ENCODE measurements around the gene TUBB2B. TPM values are rescaled to one million over a fixed set of nuclear protein-coding genes. Genes with fewer than 3 reads are reported as not detected.

TUBB2B gene
- total RNA-seq = 1 to 10 TPM; 2.4 to 7.4 (median 4.5) TPM

GRCh38 chr6:3227363-3228045, at the start of gene TUBB2B:
Gene TUBB2B (minus strand): TSS chr6:3227653. CDS start chr6:3227543, 110 bp downstream.
- Histone ChIP-seq H3K27ac (no peak within 1 kb of the TSS), H3K9me3 (no peaks in the 10 kb centered on the region), H3K4me1 (peaks cover 11 to 51% (median 44%) of the 10 kb centered on the region in 4 donors), H3K4me3 (peak within 1 kb of the TSS; percentile 11 to 45 (median 39)), H3K27me3 (peaks cover 10 to 37% of the 10 kb centered on the region in 2 donors), H3K36me3 (no peaks in the 10 kb centered on the region)
- no peak for DNase-seq
- no peak for TF ChIP-seq CTCF (IDR thresholded peaks at IDR 0.05)
- no peak for TF ChIP-seq POLR2A (IDR thresholded peaks at IDR 0.05)

- Histone ChIP-seq H3K9me3 (no peaks in the 10 kb centered on the region), H3K27me3 (no peaks in the 10 kb centered on the region), H3K36me3 (peaks cover 0 to 51% (median 0%) of the 10 kb centered on the region in 3 donors), H3K4me3 (no peak overlapping the region), H3K4me1 (no peaks in the 10 kb centered on the region), H3K27ac (no peak overlapping the region)
- TF ChIP-seq CTCF (IDR thresholded peaks at IDR 0.05) (no peak), POLR2A (IDR thresholded peaks at IDR 0.05) (no peak)
- peak in 1 of 3 donors; percentile 26 for DNase-seq
These were observed 49.8 kb upstream of the TUBB2B start for GRCh38 chr6:3277251-3277650.

GRCh38 chr6:3276174-3277167, 49.0 kb upstream of the TUBB2B start:
- Histone ChIP-seq H3K27me3 (no peaks in the 10 kb centered on the region), H3K4me3 (no peak overlapping the region), H3K4me1 (peaks cover 0 to 4% (median 0%) of the 10 kb centered on the region in 4 donors), H3K36me3 (peaks cover 0 to 55% (median 0%) of the 10 kb centered on the region in 3 donors), H3K9me3 (no peaks in the 10 kb centered on the region), H3K27ac (no peak overlapping the region)
- TF ChIP-seq CTCF (IDR thresholded peaks at IDR 0.05) (no peak), POLR2A (IDR thresholded peaks at IDR 0.05) (no peak)
- no peak for DNase-seq

GRCh38 chr6:3273707-3274521, 46.5 kb upstream of the TUBB2B start:
- H3K27ac ChIP-seq = no peak overlapping the region
- H3K4me1 ChIP-seq = peaks cover 0 to 13% (median 0%) of the 10 kb centered on the region in 4 donors
- H3K36me3 ChIP-seq = peaks cover 0 to 66% (median 0%) of the 10 kb centered on the region in 3 donors
- no peak for TF ChIP-seq CTCF (IDR thresholded peaks at IDR 0.05)
- H3K27me3 ChIP-seq = no peaks in the 10 kb centered on the region
- no peaks in the 10 kb centered on the region for H3K9me3 ChIP-seq
- no peak overlapping the region for H3K4me3 ChIP-seq
- no peak for DNase-seq

- peaks cover 0 to 63% (median 0%) of the 10 kb centered on the region in 3 donors for H3K36me3 ChIP-seq
- DNase-seq = no peak
These were observed 45.6 kb upstream of the TUBB2B start for GRCh38 chr6:3272911-3273547.

More at GRCh38 chr6:3272911-3273547, 45.6 kb upstream of the TUBB2B start:
- Histone ChIP-seq H3K4me3 (no peak overlapping the region), H3K27ac (no peak overlapping the region), H3K4me1 (peaks cover 0 to 13% (median 0%) of the 10 kb centered on the region in 4 donors), H3K9me3 (no peaks in the 10 kb centered on the region), H3K27me3 (no peaks in the 10 kb centered on the region)
- TF ChIP-seq POLR2A (IDR thresholded peaks at IDR 0.05) = no peak
- TF ChIP-seq CTCF (IDR thresholded peaks at IDR 0.05) = no peak
